ENCODE measurements around the gene MKNK1.

MKNK1 gene

GRCh38 chr1:46619656-46620258, 15.7 kb upstream of the MKNK1 start:
- no peak overlapping the region for H3K4me3 ChIP-seq (ENCODE audit: low read depth, low read length)
- TF ChIP-seq CTCF (conservative IDR thresholded peaks at IDR 0.05; ENCODE audit: low read depth, low read length) = no peak
- no peak for DNase-seq (ENCODE audit: low read depth)

DNA sequence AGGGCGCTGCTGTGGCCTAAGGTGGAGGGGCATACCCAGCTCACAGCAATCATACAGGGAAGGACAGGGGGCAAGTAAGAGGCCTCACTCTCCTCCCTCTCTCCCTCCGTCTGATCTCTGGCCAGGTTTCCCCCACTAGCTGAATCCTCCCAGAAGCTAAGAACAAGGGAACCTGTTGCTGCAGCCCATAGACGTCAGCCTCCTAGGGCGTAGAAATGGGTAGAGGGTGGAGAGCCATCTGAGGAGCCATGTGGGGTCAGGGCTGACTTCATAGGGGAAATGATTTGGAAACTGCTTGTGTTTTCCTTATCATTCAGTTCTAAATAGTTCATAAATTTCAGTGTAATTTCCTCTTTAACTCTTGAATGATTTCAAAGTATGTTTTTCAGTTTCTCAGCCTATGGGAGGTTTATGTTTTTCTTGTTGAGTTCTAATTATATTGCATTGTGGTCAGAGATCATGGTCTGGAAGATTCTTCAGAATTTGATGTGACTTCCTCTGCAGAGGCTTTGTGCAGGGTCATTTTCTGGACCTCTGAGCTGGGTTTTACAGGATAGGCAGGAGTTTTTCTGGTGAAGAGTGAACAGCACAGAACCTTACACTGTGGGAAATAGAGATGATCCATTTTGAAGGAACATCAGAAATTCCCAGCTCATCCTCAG, 14.8 kb upstream of the MKNK1 start:
- H3K4me3 ChIP-seq (ENCODE audit: low read depth, low read length) = no peak overlapping the region
- no peak for TF ChIP-seq CTCF (conservative IDR thresholded peaks at IDR 0.05; ENCODE audit: low read depth, low read length)
- no peak for DNase-seq (ENCODE audit: low read depth)

GRCh38 chr1:46617833-46618232, 13.8 kb upstream of the MKNK1 start:
- TF ChIP-seq CTCF (conservative IDR thresholded peaks at IDR 0.05; ENCODE audit: low read depth, low read length) = no peak
- no peak for DNase-seq (ENCODE audit: low read depth)
- H3K4me3 ChIP-seq (ENCODE audit: low read depth, low read length) = no peak overlapping the region

GRCh38 chr1:46617108-46617800, 13.2 kb upstream of the MKNK1 start:
- H3K4me3 ChIP-seq (ENCODE audit: low read depth, low read length) = peak overlapping the region; percentile 86
- no peak for DNase-seq (ENCODE audit: low read depth)
- TF ChIP-seq CTCF (conservative IDR thresholded peaks at IDR 0.05; ENCODE audit: low read depth, low read length) = no peak

GRCh38 chr1:46616277-46617107, 12.4 kb upstream of the MKNK1 start, which contains the start of gene MOB3C:
Gene MOB3C, minus strand, starts transcription at chr1:46616811. Its CDS starts 3,490 bp downstream, at chr1:46613321.
- no peak for TF ChIP-seq CTCF (conservative IDR thresholded peaks at IDR 0.05; ENCODE audit: low read depth, low read length)
- peak; percentile 77 for DNase-seq (ENCODE audit: low read depth)
- peak within 1 kb of the TSS; percentile 86 for H3K4me3 ChIP-seq (ENCODE audit: low read depth, low read length)

GRCh38 chr1:46615735-46616134, 11.7 kb upstream of the MKNK1 start:
- no peak for DNase-seq (ENCODE audit: low read depth)
- TF ChIP-seq CTCF (conservative IDR thresholded peaks at IDR 0.05; ENCODE audit: low read depth, low read length) = no peak
- H3K4me3 ChIP-seq (ENCODE audit: low read depth, low read length) = peak overlapping the region; percentile 86
